ENCODE results near the gene THOP1.

Gene THOP1

DNA sequence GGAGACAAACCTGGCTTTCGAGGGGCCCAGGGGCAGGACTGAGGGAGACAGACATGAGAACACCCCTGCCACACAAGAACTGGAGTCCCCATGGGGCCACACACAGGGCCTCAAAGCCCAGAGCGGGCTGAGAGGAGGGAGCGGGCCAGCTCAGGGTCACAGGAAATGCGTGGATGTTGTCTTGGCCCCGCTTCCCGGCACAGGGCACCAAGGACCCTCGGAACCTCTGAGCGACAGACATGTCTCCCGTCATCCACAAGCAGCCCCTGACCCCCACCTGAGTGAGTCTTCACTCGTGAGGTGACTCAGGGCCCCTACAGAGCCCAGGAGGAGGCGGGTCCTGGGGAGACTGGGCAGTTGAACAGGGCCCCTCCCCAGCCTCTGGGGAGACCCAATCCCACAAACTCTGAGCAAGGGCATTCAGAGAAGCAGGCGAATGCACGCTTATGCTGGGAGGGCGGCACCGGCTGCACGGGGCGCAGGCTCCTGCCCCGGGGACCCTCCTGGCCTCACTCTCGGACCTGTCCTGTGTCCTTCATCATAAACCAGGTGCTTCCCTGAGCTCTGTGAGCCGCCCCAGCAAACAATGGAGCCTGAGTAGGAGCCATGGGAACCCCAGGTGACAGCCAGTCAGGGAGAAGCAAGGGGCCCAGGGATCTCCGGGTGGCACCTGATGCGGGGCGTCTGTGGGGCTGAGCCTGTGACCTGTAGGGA, 22.4 kb upstream of the THOP1 start:
- no peak for DNase-seq

DNA sequence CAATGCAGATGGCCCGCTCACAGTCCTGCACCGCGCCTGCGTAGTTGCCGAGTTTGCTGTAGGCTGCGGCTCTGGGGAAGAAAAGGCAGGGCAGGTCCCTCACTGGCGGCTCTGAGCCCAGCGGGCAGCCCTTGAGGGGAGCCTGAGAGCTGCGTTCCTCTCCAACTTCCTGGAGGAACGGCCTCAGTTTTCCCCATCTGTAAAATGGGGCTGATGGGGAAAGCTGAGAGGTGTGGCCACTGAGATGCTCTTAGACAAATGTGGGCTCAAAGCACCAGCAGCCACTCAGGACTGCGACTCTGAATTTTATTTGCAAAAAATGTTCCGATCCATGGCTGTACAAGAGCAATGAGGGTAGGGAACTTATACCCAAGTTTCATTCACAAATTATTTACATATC, 21.6 kb upstream of the THOP1 start:
- DNase-seq: no peak

DNA sequence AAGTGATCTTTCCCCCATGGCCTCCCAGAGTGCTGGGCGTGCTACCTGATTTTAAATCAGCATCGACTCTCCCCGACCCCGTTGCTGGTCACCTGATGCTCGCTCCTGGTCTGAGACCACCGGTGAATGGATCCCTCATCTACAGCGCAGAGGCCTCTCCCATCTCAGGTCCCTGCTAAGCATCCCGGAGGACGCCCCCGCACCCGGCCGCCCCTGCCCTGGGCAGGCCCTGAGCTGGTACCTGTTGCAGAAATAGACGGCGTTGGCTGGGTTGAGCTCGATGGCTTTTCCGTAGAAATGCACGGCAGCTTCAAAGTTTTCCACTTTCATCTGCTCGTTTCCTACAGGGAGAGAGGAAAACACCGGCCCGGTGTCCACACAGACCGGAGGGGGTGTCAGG, 20.4 kb upstream of the THOP1 start:
- no peak for DNase-seq

DNA sequence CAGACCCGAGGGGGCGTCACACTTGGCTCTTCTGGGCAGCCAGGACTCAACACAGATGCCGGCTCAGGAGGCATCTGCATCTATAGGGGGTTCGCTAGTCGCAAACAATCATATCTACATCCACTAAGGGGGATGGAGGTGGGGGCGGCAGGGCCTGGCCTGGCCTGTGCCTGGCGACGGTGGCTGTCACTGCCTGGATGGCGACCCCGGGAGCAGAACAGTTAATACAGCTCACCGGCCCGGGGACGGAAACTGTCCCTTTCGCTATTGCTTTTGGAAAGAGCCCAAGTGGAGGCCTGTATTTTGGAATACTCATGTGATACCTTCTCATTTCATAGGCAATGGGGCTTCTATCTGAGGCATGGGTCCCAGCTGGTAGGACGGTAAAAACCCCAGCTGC, 19.9 kb upstream of the THOP1 start:
- DNase-seq: no peak

DNA sequence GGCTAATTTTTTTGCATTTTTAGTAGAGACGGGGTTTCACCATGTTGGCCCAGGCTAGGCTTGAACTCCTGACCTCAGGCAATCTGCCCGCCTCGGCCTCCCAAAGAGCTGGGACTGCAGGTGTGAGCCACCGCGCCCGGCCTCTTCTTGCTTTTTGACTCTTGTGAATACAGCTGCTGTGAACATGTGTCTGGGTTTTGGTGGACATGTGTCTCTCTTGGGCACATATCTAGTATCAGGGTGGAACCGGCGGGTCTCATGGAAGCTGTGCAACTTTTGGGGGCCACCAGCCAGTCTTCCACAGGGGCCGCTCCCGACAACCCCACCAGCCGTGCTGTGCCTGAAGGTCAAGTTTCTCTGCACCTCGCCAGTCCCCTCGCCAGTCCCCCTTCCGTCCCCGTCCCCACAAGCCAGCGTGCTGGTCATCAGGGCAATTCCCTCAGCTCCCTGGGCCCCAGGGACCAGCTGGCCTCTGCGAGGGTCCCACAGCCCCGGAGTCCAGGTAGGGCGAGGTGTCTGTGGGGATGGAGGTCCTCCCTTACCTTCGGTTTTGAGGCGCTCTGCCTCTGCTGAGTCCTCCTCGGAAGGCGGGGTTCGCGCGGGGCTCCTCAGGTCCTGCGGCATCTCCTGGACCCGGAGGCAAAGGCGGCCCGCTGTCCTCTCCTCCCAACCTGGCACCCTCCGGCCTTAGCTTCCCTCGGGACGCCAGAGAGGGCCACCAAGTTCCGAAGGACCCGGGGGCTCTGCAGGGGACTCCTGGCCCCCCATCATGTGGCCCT, 18.5 kb upstream of the THOP1 start:
- DNase-seq: no peak

DNA sequence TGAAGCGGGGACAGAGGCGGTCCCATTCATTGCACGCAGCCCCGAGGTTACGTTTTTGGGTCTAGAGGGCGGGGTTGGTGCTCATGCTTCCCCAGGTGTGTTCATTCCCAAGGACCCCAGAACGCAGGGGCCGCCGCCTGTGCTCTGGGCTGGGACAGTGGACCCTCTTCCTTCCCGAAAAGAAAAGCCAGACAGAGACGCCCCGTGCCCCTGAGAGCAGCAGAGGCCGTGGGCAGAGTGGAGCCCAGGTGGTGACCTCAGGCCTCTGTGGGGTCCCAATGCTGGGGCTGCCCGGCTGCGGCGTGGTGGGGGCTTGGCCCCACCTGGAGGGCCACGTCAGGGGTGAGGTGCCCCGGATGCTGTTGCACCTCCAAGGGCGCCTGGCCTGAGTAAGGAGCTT, 17.6 kb upstream of the THOP1 start:
- no peak for DNase-seq

DNA sequence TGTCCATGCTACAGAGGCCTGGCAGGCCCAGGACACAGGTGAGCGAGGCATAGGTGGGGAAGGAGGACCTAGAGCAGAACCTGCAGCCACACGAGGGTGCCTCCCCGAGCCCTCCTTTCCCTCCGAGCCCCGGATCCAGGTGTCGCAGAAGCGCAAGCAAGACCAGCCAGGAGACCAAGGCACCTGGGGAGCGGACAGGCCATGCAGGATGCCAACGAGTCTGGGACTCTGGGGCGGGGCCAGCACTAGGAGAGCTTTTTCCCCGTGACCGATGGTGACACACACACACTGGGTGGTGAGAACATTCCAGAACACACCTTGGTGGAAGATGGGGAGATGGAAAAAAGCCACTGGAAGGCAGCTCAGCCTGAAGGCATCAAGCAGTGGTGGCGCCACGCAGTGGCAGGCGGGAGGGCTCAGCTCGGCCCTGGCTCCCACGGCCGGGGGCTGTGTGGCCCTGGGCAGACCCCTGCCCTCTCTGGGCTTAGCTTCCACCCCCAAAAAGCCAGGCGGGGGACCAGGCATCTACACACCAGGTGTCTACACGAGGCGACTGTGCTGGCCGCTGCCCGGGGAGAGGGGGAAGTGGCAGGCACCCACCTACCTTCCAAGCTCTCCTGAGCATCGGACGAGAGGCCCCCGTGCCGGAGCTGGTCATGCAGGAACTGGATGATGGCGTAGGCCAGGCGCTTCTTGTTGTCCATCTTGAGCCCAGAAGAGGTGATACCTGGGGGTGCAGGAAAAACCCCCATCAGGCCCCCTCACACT, 16.8 kb upstream of the THOP1 start:
- DNase-seq: no peak

DNA sequence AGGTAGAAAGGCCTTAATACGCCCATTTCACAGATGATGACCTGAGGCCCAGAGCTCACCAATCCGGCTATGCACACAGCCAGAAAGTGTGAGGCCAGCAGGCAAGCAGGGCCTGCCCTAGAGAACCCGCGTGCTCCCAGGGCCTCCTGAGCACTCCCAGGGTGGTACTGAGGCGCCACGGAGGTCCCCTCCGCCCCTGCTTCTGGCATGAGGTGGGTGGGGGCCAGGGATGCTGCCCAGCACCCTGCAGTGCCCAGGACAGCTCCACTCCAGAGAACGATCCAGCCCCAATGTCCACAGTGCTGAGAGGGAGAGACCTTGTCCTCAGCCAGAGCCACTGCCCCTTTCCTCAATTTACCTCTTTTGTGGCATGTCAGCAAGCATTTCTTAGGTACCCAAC, 16.1 kb upstream of the THOP1 start:
- no peak for DNase-seq

DNA sequence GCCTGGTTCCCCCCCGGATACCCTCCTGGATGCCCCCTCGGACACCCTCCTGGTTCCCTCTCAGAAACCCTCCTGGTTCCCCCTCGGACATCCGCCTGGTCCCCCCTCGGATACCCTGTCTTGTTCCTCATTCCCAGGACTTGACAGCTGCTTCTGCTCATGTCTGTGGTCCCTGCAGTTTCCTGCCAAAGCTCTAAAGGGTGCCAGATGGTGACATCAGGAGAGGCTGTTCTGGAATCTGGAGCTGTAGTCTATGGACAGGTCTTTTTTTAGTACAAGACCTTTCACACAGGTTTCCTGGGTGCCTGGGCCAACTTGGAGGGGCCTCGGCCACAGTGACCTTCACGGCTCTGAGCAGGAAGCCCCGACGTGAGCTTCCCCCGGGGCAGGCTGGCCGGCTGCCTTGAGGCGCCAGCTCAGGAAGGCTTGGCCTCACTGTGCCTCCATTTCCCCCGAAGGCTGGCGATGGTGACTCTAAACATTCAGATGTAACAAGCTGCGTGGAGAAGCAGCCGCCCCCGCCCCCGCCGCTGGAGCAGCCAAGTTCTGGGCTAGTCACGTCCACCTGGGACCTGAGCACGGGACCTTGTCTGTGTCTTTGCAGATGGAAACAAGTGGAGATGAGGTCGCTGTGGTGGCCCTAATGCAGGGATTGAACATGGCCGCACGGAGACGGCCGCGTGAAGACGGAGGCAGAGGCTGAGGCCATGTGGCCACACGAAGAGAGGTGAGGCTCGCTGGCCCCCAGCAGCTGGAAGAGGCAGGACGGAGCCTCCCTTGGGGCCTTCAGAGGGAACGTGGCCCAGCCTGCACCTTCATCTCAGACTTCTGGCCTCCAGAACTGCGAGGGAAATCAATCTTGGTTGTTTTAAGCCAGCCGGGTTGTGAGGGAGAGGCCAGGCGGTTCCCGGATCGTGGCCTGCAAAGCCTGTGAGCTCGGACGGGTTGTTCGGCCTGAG, 15.0 kb upstream of the THOP1 start:
- DNase-seq: no peak

DNA sequence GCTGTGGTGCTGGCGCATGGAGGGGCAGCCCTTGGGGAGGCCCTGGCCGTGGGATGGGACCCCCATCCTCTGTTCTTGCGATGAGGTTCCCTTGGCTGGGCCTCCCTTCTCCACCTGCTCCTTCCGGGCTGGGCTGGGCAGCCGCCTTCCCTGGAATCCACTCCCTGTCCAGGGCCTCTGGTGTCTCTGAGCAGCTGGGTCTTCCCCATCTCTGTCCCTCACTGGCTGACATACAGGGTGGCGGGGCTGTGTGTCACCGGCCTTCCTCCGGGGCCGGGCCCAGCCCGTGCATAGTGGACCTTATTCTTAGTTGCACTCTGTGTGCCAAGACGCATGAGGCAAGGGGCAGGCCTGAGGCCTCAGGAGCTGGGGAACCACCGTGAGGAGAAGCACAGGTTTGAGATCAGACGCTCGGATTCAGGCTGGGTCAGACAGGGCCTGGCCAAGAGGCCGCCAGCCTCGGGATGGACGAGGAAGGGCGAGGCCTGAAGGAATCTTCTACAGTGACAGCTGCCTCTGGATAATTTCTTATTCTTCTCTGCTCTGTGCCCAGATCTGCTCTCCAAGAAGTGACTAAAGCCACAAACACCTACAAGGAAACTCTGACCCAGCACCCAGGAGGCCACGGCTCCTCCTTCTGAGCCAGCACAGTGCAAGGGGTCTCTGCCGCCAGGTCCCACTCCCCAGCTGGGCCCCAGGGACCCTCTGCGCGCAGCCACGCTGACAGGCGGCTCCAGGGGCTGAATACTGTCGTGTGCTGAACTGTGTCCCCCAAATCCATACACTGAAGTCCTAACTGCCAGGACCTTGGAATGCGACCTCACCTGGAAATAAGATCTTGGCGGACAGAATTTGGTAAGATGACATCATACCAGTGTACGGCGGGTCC, 13.3 kb upstream of the THOP1 start:
- no peak for DNase-seq

DNA sequence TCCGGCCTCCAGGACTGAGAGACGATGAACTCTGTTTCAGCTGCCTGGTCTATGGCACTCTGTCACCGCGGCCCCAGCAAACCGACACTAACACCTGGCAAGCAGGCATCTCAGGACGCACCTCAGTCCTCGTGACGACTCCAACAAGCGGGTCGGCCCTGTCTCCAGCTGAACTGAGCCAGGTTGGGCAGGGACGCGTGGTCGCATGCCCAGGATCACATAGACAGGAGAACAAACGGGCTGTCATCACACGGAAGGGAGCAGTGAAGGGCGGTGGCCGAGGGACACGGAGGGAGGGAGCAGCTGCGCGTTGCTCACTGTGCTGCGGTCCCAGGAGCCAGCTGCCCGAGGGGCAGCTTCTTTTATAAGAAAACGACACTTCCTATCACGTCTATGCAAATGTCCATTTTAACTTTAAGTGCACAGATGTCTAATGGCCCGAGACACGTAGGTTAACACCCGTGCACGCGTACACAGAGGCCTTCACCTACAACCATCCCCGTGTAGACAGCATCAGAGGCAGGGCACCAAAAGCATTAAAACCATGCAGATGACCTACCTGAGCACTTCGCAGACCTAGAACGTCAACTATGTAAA, 11.1 kb upstream of the THOP1 start:
- no peak for DNase-seq

DNA sequence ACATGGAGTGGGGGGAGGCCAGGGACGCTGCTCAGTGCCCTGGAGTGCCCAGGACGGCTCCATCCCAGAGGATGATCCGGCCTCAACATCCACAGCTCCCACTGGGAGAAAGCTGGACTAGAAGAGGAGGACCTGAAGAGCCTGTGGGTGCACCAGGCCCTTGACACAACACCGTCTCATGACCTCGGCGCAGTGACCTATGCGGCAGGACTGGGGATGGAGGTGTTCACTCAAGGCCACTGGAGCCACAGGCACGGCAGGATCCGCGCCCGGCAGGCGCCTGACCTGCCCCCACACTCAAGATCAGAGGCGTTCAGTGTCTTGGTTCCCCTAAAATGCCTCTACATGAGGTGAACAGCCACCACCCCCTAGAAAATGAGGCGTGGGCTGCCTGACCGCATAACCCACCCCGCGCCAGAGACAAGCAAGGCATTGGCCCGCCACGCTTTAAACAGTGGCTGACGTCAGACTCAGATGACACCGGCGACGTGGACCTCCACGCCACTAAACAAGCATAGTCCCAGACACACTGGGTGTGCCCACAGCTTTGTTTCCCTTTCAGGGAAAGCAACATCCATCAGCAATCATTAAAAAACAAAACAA, 10.2 kb upstream of the THOP1 start:
- no peak for DNase-seq

DNA sequence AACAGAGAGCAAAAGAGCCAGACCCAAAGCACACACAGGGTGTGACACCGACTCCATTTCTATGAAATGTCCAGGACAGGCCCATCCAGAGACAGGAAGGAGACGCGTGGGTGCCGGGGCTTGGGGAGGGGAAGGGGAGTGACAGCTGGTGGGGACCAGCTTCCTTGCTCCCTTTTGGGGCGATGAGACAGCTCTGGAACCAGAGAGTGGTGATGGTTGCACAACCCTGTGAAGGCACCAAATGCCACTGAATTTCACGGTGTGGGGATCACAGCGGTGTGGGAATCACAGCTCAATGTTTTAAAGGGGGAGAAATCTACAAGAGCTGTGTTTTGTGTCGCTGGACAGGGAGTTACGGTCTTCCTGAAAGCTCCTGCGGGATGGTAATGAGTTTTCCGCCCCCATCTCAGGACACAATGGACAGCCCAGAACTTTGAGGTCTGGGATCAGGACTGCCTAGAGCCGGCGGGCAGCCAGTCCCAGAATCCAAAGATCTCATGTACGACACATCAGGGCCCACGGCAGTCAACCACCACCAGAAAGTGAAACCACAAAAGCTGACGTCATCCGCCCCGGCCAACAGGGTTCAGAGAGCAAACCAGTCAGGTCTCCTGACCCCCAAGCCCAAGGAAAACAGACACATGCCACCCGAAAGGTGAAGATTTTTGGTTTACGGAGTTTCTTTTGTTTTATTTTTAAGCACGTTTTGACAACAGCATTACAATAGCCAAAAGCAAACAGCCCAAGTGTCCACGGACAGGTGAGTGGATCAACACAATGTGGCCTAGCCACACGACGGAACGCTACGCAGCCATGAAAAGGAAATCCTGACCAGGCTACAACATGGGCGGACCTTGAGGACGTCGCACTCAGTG, 9.5 kb upstream of the THOP1 start:
- DNase-seq: no peak

DNA sequence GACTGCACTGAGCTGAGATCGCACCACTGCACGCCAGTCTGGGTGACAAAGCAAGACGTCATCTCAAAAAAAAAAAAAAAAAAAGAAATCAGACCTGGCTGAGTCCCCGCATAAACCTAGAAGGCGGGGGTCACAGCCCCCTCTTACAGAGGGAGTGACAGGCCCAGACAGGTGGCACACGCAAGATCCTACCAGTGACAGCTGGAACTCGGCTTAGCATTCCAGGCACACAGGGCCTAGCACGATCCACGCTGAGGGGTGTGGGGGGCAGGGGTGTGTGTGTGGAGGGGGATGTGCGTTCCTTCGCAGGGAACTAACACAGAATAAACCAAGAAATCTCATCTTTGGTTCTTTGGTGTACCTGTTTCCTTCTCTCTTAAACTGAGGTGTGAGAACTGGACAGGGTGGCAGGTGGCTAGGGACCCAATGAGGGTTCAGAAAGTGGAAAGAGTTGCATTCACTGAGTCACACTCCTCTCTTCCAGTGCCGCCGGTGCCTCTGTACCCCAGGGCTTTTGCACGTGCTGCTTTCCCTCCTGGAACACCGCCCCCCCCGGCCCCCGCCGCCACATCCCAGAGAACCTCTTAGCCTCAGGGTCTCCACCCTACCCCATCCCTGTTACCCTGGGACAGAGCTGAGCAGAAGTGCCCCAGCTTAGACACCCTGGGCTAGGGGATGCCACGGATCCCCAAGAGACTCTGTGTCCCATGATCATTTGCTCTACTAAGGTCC, 7.2 kb upstream of the THOP1 start:
- DNase-seq: no peak

DNA sequence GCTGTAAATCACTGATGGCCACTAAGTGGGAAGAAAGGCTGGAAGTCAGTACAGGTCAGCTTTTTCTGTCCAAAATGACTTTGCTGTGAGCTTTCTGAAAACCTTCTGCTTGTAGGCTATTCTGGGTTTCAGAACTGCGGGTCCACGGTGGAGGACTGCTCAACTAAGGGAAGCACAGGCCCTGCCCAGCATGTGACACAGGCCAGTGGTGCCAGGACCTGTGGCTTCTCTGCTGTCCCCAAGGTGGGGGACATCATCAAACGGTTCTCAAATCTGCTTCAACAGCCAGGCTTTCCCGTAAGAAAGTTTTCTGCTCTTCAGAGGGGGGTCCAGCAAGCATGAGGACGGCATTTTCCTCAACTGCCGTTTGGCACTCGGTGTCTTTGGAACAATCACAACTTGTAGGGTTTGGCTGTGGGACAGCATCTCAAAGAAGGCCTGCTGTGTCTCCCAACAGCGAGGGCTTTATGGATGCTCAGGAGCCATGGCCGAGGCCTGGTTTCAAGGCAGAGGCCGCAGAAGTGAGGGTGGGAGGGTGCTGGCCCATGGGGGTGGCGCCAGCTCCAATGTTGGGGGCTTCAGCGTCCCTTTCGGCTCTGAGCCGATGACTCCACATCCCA, 6.1 kb upstream of the THOP1 start:
- no peak for DNase-seq

DNA sequence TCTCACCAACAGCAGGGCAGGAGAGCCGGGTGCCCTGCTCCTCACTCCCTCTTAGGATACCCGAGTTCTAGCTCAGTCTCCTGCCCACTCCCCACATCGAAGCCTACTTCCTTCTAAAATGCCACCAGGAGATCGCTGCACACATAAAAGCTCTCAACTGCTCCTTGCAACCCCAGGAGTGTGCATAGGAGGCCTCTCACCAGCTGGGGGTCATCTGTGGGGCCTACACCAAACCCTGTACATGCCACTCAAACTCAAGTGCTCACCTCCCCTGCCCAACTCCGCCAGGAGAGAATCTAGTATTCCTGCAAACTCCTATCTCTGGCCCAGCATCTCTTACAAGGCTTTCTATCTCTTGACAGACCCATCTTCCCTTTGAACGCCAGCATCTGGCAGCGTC, 5.0 kb upstream of the THOP1 start:
- no peak for DNase-seq

DNA sequence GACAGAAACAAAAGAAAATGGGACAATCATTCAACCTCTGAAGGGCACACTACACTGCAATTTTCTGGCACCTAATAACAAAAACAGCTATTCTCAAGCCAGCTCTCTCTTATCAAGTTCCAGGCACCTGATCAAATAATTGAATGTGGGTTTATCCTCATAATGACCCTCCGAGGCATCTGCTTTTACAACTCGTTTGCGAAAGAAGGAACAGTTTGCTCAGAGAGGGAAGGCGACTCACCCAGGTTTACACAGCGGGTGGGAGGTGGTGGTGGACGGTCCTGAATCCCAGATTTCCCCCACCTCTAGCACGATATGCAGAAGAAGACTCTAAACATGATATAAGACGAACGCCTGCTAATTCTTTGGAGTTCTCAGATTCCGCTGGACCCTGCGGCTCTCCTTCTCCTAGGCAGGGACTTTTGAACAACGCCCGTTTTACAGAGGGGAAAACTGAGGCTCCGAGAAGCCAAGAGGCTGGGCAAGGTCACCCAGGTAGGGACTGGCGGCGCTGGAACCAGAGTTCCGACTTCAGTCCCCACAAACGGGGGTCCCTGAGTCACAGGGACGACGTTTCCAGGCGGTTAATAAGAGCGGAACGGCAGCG, 2.9 kb upstream of the THOP1 start:
- no peak for DNase-seq
